Transverse colon (tissue), 4 donors: ENCODE results near the gene ARHGAP6. TPM values are rescaled to one million over a fixed set of nuclear protein-coding genes. Genes with fewer than 3 reads are reported as not detected.

Experiments used
- DNase-seq: peaks from one replicate; pipeline ENCODE4 v3.0.0-alpha.2; 2019
- H3K27ac ChIP-seq, 4 donors: fragments of 200-600 bp; sonication (generic); 2 replicates each; pipeline ENCODE4 v1.5.1; 2016 to 2018; ENCODE audit warnings: inconsistent platforms in 4 of 4
- H3K27me3 ChIP-seq: fragments of 200-600 bp; sonication (generic); 2 replicates; pipeline ENCODE4 v1.5.1; 2017; ENCODE audit warnings: inconsistent platforms
- H3K36me3 ChIP-seq, 4 donors: fragments of 200-600 bp; sonication (generic); 2 replicates each; pipeline ENCODE4 v1.5.1; 2017 to 2019; ENCODE audit warnings: inconsistent platforms in 4 of 4
- H3K4me1 ChIP-seq, 4 donors: fragments of 200-600 bp; sonication (generic); 2 replicates each; pipeline ENCODE4 v1.5.1; 2017 to 2020; ENCODE audit warnings: inconsistent platforms in 4 of 4
- H3K4me3 ChIP-seq, 4 donors: fragments of 200-600 bp; sonication (generic); 1 replicate in 1 of 4; 2 replicates in 3 of 4; pipeline versions ENCODE4 v1.5.1 to v1.6.1; 2017 to 2019; ENCODE audit warnings: inconsistent platforms in 4 of 4
- H3K9me3 ChIP-seq, 2 donors: fragments of 200-600 bp; sonication (generic); 2 replicates each; pipeline ENCODE4 v1.5.1; 2017 to 2019; ENCODE audit warnings: inconsistent platforms in 2 of 2
- CTCF ChIP-seq, 5 experiments: fragments of 200-600 bp in 3 of 5; fragments of 450-650 bp in 2 of 5; sonication (generic) in 3 of 5; IDR thresholded peaks; 1 replicate in 2 of 5; 2 replicates in 3 of 5; pipeline ENCODE4 v1.5.1; 2016 to 2017; ENCODE audit warnings: antibody characterized with exemption in 5 of 5, inconsistent platforms in 3 of 5, mild to moderate bottlenecking in 2 of 5, moderate library complexity in 1 of 5
- EP300 ChIP-seq: sonication (generic); formaldehyde crosslinking; IDR thresholded peaks from one replicate; pipeline ENCODE4 v1.6.1; 2017; ENCODE audit warnings: antibody characterized with exemption, low read depth
- POLR2A ChIP-seq: fragments of 450-650 bp; IDR thresholded peaks from one replicate; pipeline ENCODE4 v1.6.1; 2016; ENCODE audit warnings: antibody characterized with exemption, mild to moderate bottlenecking, moderate library complexity
- POLR2AphosphoS5 ChIP-seq, 3 donors: sonication (generic); formaldehyde crosslinking; IDR thresholded peaks; one replicate each; pipeline ENCODE4 v1.6.1; 2016; ENCODE audit warnings: antibody characterized with exemption in 3 of 3
- WGBS, 2 donors: methylation state at CpG; one replicate each; pipeline ENCODE4 v1.1.5; 2018; ENCODE audit warnings: low coverage in 1 of 2; 5-methylcytosine and 5-hydroxymethylcytosine counted together
- in situ Hi-C, 4 donors: fragments of 200-750 bp; cut with MboI; loops; one replicate each; pipeline versions ENCODE4 v1.15.0 to v1.15.1; 2017; ENCODE audit warnings: low sequenced_read_pairs in 3 of 4, low pct_ligation_motif_present in 1 of 4, low pct_unique_long_range_greater_than_20kb in 1 of 4
- intact Hi-C: fragments of 100-400 bp; cut with DNase I; formaldehyde crosslinking; loops from one replicate; pipeline ENCODE4 v1.15.1; 2023; ENCODE audit warnings: low total_unique reads
- total RNA-seq, 4 donors: library from RNA; depleted of rRNA; stranded (reverse); fragments of >200 nt; gene quantifications; one replicate each; pipeline ENCODE4 v1.1.0, GENCODE V29; 2016

Gene ARHGAP6
- total RNA-seq, 4 donors from 2014 or later = 5.0 to 12.4 (median 9.0) TPM

GRCh38 chrX:11632732-11633131 is 33.0 kb downstream of the ARHGAP6 start:
- no peak for TF ChIP-seq EP300
- TF ChIP-seq POLR2A = no peak
- no peak for TF ChIP-seq POLR2AphosphoS5 (IDR thresholded peaks at IDR 0.05)
- TF ChIP-seq CTCF (IDR thresholded peaks at IDR 0.05) = no peak

GRCh38 chrX:11629593-11630211 is 36.0 kb downstream of the ARHGAP6 start:
- Histone ChIP-seq H3K27ac (no peak overlapping the region), H3K36me3 (no peaks in the 10 kb centered on the region), H3K9me3 (no peaks in the 10 kb centered on the region), H3K27me3 (no peaks in the 10 kb centered on the region), H3K4me3 (no peak overlapping the region), H3K4me1 (no peaks in the 10 kb centered on the region)
- in situ Hi-C loops = no loop called here
- TF ChIP-seq CTCF (IDR thresholded peaks at IDR 0.05) (no peak), POLR2A (no peak)
- no peak for DNase-seq
- intact Hi-C loops = no loop called here
- WGBS, 2 donors = 10 to 45% methylated on average over 2 to 4 of the region's 4 CpGs

More at GRCh38 chrX:11632732-11633131, 33.0 kb downstream of the ARHGAP6 start:
- in situ Hi-C loops (no loop called here), intact Hi-C loops (no loop called here)
- Histone ChIP-seq H3K4me3 (no peak overlapping the region), H3K27ac (no peak overlapping the region), H3K27me3 (no peaks in the 10 kb centered on the region), H3K9me3 (no peaks in the 10 kb centered on the region), H3K4me1 (no peaks in the 10 kb centered on the region), H3K36me3 (no peaks in the 10 kb centered on the region)
- no peak for DNase-seq
- WGBS, 2 donors = 46% methylated on average over 1 of the region's 1 CpG; no CpG with 5 or more reads in 1 of the 2 donors

GRCh38 chrX:11628399-11628798 is 37.3 kb downstream of the ARHGAP6 start:
- Histone ChIP-seq H3K4me3 (no peak overlapping the region), H3K9me3 (no peaks in the 10 kb centered on the region), H3K4me1 (no peaks in the 10 kb centered on the region), H3K27me3 (no peaks in the 10 kb centered on the region), H3K36me3 (no peaks in the 10 kb centered on the region), H3K27ac (no peak overlapping the region)
- no peak for TF ChIP-seq EP300
- TF ChIP-seq POLR2A = no peak
- no peak for TF ChIP-seq POLR2AphosphoS5 (IDR thresholded peaks at IDR 0.05)
- TF ChIP-seq CTCF (IDR thresholded peaks at IDR 0.05) = no peak
- DNase-seq = no peak
- in situ Hi-C loops = no loop called here
- 65% methylated on average over 5 of the region's 5 CpGs; no CpG with 5 or more reads in 1 of the 2 donors for WGBS, 2 donors
- intact Hi-C loops = no loop called here

- DNase-seq = no peak
- Histone ChIP-seq H3K4me1 (no peaks in the 10 kb centered on the region), H3K27ac (no peak overlapping the region), H3K27me3 (no peaks in the 10 kb centered on the region), H3K36me3 (no peaks in the 10 kb centered on the region), H3K9me3 (no peaks in the 10 kb centered on the region), H3K4me3 (no peak overlapping the region)
- in situ Hi-C loops (no loop called here), intact Hi-C loops (no loop called here)
- no peak for TF ChIP-seq EP300
- no peak for TF ChIP-seq CTCF (IDR thresholded peaks at IDR 0.05)
- TF ChIP-seq POLR2AphosphoS5 (IDR thresholded peaks at IDR 0.05) = no peak
- no peak for TF ChIP-seq POLR2A
Observed at GRCh38 chrX:11626351-11626750, 39.4 kb downstream of the ARHGAP6 start.
